HG02759 (cell line): Measurements from ENCODE around the gene RPUSD3.
"Not testable (repeated sequence)": the region's sequence is repeated elsewhere in the genome, so short reads cannot be mapped to it uniquely, and the experiment has no call there.

Experiments
- ATAC-seq: cut with Tn5 transposase; IDR thresholded peaks from one replicate; pipeline ENCODE4 v1.9.1; 2021; ENCODE audit warnings: mild to moderate bottlenecking, moderate library complexity; ENCODE audit not compliant: unreplicated experiment

The RPUSD3 gene

GRCh38 chr3:9843715-9844438, at the start of gene RPUSD3:
TSS of gene RPUSD3 (minus strand) at chr3:9844008. CDS start at chr3:9843990, 18 bp downstream.
- ATAC-seq, result peak; percentile 97

- ATAC-seq, result no peak
These were observed 47.3 kb upstream of the RPUSD3 start for GRCh38 chr3:9891072-9891622.

GRCh38 chr3:9890249-9891071, 46.7 kb upstream of the RPUSD3 start, which contains the start of gene JAGN1:
TSS of gene JAGN1 (plus strand) at chr3:9890610. CDS start at chr3:9890723, 113 bp downstream.
- ATAC-seq, result peak; percentile 85

GRCh38 chr3:9889405-9889804, 45.6 kb upstream of the RPUSD3 start:
- no peak for ATAC-seq

GRCh38 chr3:9888540-9888939, 44.7 kb upstream of the RPUSD3 start:
- ATAC-seq, result no peak

- ATAC-seq, result no peak
These were observed 43.7 kb upstream of the RPUSD3 start for GRCh38 chr3:9887480-9887879.

GRCh38 chr3:9886328-9886727, 42.5 kb upstream of the RPUSD3 start:
- ATAC-seq, result no peak

- ATAC-seq, result no peak
These were observed 40.9 kb upstream of the RPUSD3 start for GRCh38 chr3:9884555-9885165.

- no peak for ATAC-seq
These were observed 40.1 kb upstream of the RPUSD3 start for GRCh38 chr3:9883706-9884554.

- ATAC-seq, result no peak
These were observed 37.6 kb upstream of the RPUSD3 start for GRCh38 chr3:9881441-9881840.

GRCh38 chr3:9879830-9880549, 36.2 kb upstream of the RPUSD3 start, which contains the start of gene CIDEC:
TSS of gene CIDEC (minus strand) at chr3:9880253. CDS start at chr3:9878486, 1,767 bp downstream.
- no peak for ATAC-seq

- ATAC-seq, result no peak
These were observed 34.9 kb upstream of the RPUSD3 start for GRCh38 chr3:9878700-9879099.

- ATAC-seq, result no peak
These were observed 33.2 kb upstream of the RPUSD3 start for GRCh38 chr3:9876991-9877390.

- ATAC-seq, result not testable (repeated sequence)
These were observed 32.4 kb upstream of the RPUSD3 start for GRCh38 chr3:9876255-9876654.

- no peak for ATAC-seq
These were observed 31.6 kb upstream of the RPUSD3 start for GRCh38 chr3:9875448-9875847.

- not testable (repeated sequence) for ATAC-seq
These were observed 28.3 kb upstream of the RPUSD3 start for GRCh38 chr3:9872067-9872466.

- no peak for ATAC-seq
These were observed 27.2 kb upstream of the RPUSD3 start for GRCh38 chr3:9870978-9871377.

- ATAC-seq, result no peak
These were observed 26.1 kb upstream of the RPUSD3 start for GRCh38 chr3:9869955-9870354.

GRCh38 chr3:9867106-9867505, 23.3 kb upstream of the RPUSD3 start:
- ATAC-seq, result no peak

GRCh38 chr3:9866639-9867038, 22.8 kb upstream of the RPUSD3 start:
- ATAC-seq, result no peak
